ENCODE data around the gene IL4I1.
A peak's percentile ranks its signal among the peaks of the same experiment; 100 is the strongest.

DNA sequence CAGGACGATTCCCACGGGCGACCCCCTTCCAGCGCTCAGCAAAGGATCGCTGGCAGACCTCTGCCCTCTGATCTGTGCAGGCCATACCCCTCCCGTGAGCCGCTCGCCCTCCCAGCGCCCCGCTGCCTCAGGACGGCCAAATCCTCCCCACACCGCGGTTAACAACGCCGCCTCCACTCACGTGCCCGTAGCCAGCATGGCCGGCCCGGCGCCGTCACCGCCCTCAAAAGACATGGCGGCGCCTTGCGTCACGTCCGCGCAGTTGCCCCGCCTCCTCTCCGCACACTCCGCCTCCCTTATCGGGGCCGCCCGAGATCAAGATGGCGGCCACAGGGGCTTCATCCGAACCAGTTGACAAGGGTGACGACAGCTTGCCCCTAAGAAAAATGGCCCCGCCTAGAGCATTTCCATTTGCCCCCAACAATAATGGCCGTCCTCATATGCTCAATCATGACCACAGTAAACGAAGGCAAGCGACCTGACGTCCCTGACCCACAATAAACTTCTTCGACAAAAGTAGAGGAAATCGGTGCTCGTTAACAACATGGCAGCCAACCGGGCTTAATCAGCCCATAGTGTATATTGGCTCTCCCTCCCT lies 20.2 kb downstream of the IL4I1 start:
- TF ChIP-seq, protein P1, sequence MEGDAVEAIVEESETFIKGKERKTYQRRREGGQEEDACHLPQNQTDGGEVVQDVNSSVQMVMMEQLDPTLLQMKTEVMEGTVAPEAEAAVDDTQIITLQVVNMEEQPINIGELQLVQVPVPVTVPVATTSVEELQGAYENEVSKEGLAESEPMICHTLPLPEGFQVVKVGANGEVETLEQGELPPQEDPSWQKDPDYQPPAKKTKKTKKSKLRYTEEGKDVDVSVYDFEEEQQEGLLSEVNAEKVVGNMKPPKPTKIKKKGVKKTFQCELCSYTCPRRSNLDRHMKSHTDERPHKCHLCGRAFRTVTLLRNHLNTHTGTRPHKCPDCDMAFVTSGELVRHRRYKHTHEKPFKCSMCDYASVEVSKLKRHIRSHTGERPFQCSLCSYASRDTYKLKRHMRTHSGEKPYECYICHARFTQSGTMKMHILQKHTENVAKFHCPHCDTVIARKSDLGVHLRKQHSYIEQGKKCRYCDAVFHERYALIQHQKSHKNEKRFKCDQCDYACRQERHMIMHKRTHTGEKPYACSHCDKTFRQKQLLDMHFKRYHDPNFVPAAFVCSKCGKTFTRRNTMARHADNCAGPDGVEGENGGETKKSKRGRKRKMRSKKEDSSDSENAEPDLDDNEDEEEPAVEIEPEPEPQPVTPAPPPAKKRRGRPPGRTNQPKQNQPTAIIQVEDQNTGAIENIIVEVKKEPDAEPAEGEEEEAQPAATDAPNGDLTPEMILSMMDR (IDR thresholded peaks at IDR 0.05), result no peak
- TF ChIP-seq POLR2A (IDR thresholded peaks at IDR 0.05), result peak in 1 of 2 donors; percentile 54
